ENCODE results near the gene RAB11B.
A peak's percentile ranks its signal among the peaks of the same experiment; 100 is the strongest.
"Not testable (repeated sequence)": the region's sequence is repeated elsewhere in the genome, so short reads cannot be mapped to it uniquely, and the experiment has no call there.

RAB11B gene

GRCh38 chr19:8395621-8396082 is 5.5 kb downstream of the RAB11B start:
- no peaks in the 10 kb centered on the region for H3K9me3 ChIP-seq (ENCODE audit: control insufficient read depth, insufficient read depth, low read length)
- peaks cover 17% of the 10 kb centered on the region; the same call in 1 of the 2 replicates for H3K4me1 ChIP-seq (ENCODE audit: insufficient read depth, low read length)
- H3K9ac ChIP-seq (ENCODE audit: low read depth, low read length): no peak overlapping the region
- H3K36me3 ChIP-seq (ENCODE audit: insufficient read depth, low read length): no peaks in the 10 kb centered on the region; the same call in 1 of the 2 replicates

- H3K9ac ChIP-seq (ENCODE audit: low read depth, low read length): no peak overlapping the region
- no peaks in the 10 kb centered on the region; the same call in 1 of the 2 replicates for H3K36me3 ChIP-seq (ENCODE audit: insufficient read depth, low read length)
- H3K9me3 ChIP-seq (ENCODE audit: control insufficient read depth, insufficient read depth, low read length): no peaks in the 10 kb centered on the region
- peaks cover 17% of the 10 kb centered on the region; the same call in 1 of the 2 replicates for H3K4me1 ChIP-seq (ENCODE audit: insufficient read depth, low read length)
Measured at GRCh38 chr19:8396185-8396562, 6.0 kb downstream of the RAB11B start.

GRCh38 chr19:8396563-8397203 is 6.5 kb downstream of the RAB11B start:
- Histone ChIP-seq H3K9me3 (ENCODE audit: control insufficient read depth, insufficient read depth, low read length) (no peaks in the 10 kb centered on the region), H3K4me1 (ENCODE audit: insufficient read depth, low read length) (peaks cover 17% of the 10 kb centered on the region; the same call in 1 of the 2 replicates), H3K36me3 (ENCODE audit: insufficient read depth, low read length) (no peaks in the 10 kb centered on the region; the same call in 1 of the 2 replicates), H3K9ac (ENCODE audit: low read depth, low read length) (no peak overlapping the region)

GRCh38 chr19:8397271-8397670 is 7.1 kb downstream of the RAB11B start:
- no peaks in the 10 kb centered on the region for H3K36me3 ChIP-seq (ENCODE audit: insufficient read depth, low read length)
- H3K9ac ChIP-seq (ENCODE audit: low read depth, low read length): no peak overlapping the region
- peaks cover 17% of the 10 kb centered on the region; the same call in 1 of the 2 replicates for H3K4me1 ChIP-seq (ENCODE audit: insufficient read depth, low read length)
- no peaks in the 10 kb centered on the region for H3K9me3 ChIP-seq (ENCODE audit: control insufficient read depth, insufficient read depth, low read length)

- H3K36me3 ChIP-seq (ENCODE audit: insufficient read depth, low read length): no peaks in the 10 kb centered on the region
- H3K9ac ChIP-seq (ENCODE audit: low read depth, low read length): no peak overlapping the region; the same call in 1 of the 2 replicates
- no peaks in the 10 kb centered on the region for H3K9me3 ChIP-seq (ENCODE audit: control insufficient read depth, insufficient read depth, low read length)
- H3K4me1 ChIP-seq (ENCODE audit: insufficient read depth, low read length): peaks cover 17% of the 10 kb centered on the region; the same call in 1 of the 2 replicates
Measured at GRCh38 chr19:8397746-8398310, 7.7 kb downstream of the RAB11B start.

- no peaks in the 10 kb centered on the region for H3K36me3 ChIP-seq (ENCODE audit: insufficient read depth, low read length)
- H3K9ac ChIP-seq (ENCODE audit: low read depth, low read length): no peak overlapping the region
- H3K4me1 ChIP-seq (ENCODE audit: insufficient read depth, low read length): peaks cover 17% of the 10 kb centered on the region; the same call in 1 of the 2 replicates
- H3K9me3 ChIP-seq (ENCODE audit: control insufficient read depth, insufficient read depth, low read length): no peaks in the 10 kb centered on the region
Measured at GRCh38 chr19:8398311-8398771, 8.2 kb downstream of the RAB11B start.

GRCh38 chr19:8399681-8400188 is 9.6 kb downstream of the RAB11B start:
- Histone ChIP-seq H3K9ac (ENCODE audit: low read depth, low read length) (no peak overlapping the region), H3K4me1 (ENCODE audit: insufficient read depth, low read length) (peaks cover 17% of the 10 kb centered on the region; the same call in 1 of the 2 replicates), H3K36me3 (ENCODE audit: insufficient read depth, low read length) (no peaks in the 10 kb centered on the region), H3K9me3 (ENCODE audit: control insufficient read depth, insufficient read depth, low read length) (no peaks in the 10 kb centered on the region)

- Histone ChIP-seq H3K9me3 (ENCODE audit: control insufficient read depth, insufficient read depth, low read length) (no peaks in the 10 kb centered on the region), H3K9ac (ENCODE audit: low read depth, low read length) (no peak overlapping the region), H3K4me1 (ENCODE audit: insufficient read depth, low read length) (peaks cover 15% of the 10 kb centered on the region; the same call in 1 of the 2 replicates), H3K36me3 (ENCODE audit: insufficient read depth, low read length) (no peaks in the 10 kb centered on the region)
Measured at GRCh38 chr19:8401981-8402411, 11.8 kb downstream of the RAB11B start.

- Histone ChIP-seq H3K9ac (ENCODE audit: low read depth, low read length) (no peak overlapping the region), H3K36me3 (ENCODE audit: insufficient read depth, low read length) (no peaks in the 10 kb centered on the region), H3K9me3 (ENCODE audit: control insufficient read depth, insufficient read depth, low read length) (no peaks in the 10 kb centered on the region), H3K4me1 (ENCODE audit: insufficient read depth, low read length) (peaks cover 2% of the 10 kb centered on the region; the same call in 1 of the 2 replicates)
Measured at GRCh38 chr19:8403098-8403819, 13.1 kb downstream of the RAB11B start.

GRCh38 chr19:8403820-8404109 is 13.6 kb downstream of the RAB11B start:
- no peaks in the 10 kb centered on the region for H3K9me3 ChIP-seq (ENCODE audit: control insufficient read depth, insufficient read depth, low read length)
- H3K36me3 ChIP-seq (ENCODE audit: insufficient read depth, low read length): no peaks in the 10 kb centered on the region
- no peaks in the 10 kb centered on the region for H3K4me1 ChIP-seq (ENCODE audit: insufficient read depth, low read length)
- H3K9ac ChIP-seq (ENCODE audit: low read depth, low read length): no peak overlapping the region

- no peaks in the 10 kb centered on the region for H3K36me3 ChIP-seq (ENCODE audit: insufficient read depth, low read length)
- H3K4me1 ChIP-seq (ENCODE audit: insufficient read depth, low read length): no peaks in the 10 kb centered on the region
- no peak overlapping the region for H3K9ac ChIP-seq (ENCODE audit: low read depth, low read length)
- no peaks in the 10 kb centered on the region for H3K9me3 ChIP-seq (ENCODE audit: control insufficient read depth, insufficient read depth, low read length)
Measured at GRCh38 chr19:8404391-8405151, 14.4 kb downstream of the RAB11B start.

GRCh38 chr19:8410718-8411117 is 20.6 kb downstream of the RAB11B start:
- not testable (repeated sequence) for H3K9me3 ChIP-seq (ENCODE audit: control insufficient read depth, insufficient read depth, low read length); H3K9ac ChIP-seq (ENCODE audit: low read depth, low read length); H3K36me3 ChIP-seq (ENCODE audit: insufficient read depth, low read length); H3K4me1 ChIP-seq (ENCODE audit: insufficient read depth, low read length)

GRCh38 chr19:8412783-8413628 is 22.8 kb downstream of the RAB11B start, which contains the start of gene MARCHF2:
Gene MARCHF2 (plus strand): TSS chr19:8413305. CDS start chr19:8421841, 8,536 bp downstream.
- peak within 1 kb of the TSS; percentile 89 for H3K9ac ChIP-seq (ENCODE audit: low read depth, low read length)
- no peaks in the 10 kb centered on the region for H3K9me3 ChIP-seq (ENCODE audit: control insufficient read depth, insufficient read depth, low read length)
- H3K36me3 ChIP-seq (ENCODE audit: insufficient read depth, low read length): no peaks in the 10 kb centered on the region
- no peaks in the 10 kb centered on the region; the same call in 1 of the 2 replicates for H3K4me1 ChIP-seq (ENCODE audit: insufficient read depth, low read length)
